Measurements from ENCODE around the gene MAGEB6. TPM values are rescaled to one million over a fixed set of nuclear protein-coding genes. Genes with fewer than 3 reads are reported as not detected.

MAGEB6 gene
- total and polyA plus RNA-seq, 10 donors = not detected

- intact Hi-C loops (cut with DNase I; ENCODE audit: low total_unique reads) = no loop called here
- DNase-seq = no peak
- Histone ChIP-seq H3K27me3 (replicated peaks in 1 of 7) (no peaks in the 10 kb centered on the region), H3K4me3 (no peak overlapping the region), H3K9me3 (no peaks in the 10 kb centered on the region), H3K36me3 (no peaks in the 10 kb centered on the region), H3K4me1 (no peaks in the 10 kb centered on the region), H3K27ac (no peak overlapping the region)
- WGBS, 5 donors = 42 to 71% (median 58%) methylated on average over 3 of the region's 3 CpGs
- TF ChIP-seq CTCF (IDR thresholded peaks at IDR 0.05 in 8 of 11, conservative IDR thresholded peaks at IDR 0.05 in 3 of 11) (no peak), POLR2A (IDR thresholded peaks at IDR 0.05) (no peak), POLR2AphosphoS5 (IDR thresholded peaks at IDR 0.05) (no peak)
Observed at GRCh38 chrX:26208012-26208411, 15.8 kb downstream of the MAGEB6 start.

- no peaks in the 10 kb centered on the region for H3K27me3 ChIP-seq (replicated peaks in 1 of 7)
- no peaks in the 10 kb centered on the region for H3K36me3 ChIP-seq
- DNase-seq = no peak
- no peaks in the 10 kb centered on the region for H3K4me1 ChIP-seq
- H3K9me3 ChIP-seq = no peaks in the 10 kb centered on the region
- no peak within 1 kb of the TSS for H3K27ac ChIP-seq
- H3K4me3 ChIP-seq = no peak within 1 kb of the TSS
- TF ChIP-seq CTCF (IDR thresholded peaks at IDR 0.05 in 8 of 11, conservative IDR thresholded peaks at IDR 0.05 in 3 of 11) = no peak
- TF ChIP-seq POLR2A (IDR thresholded peaks at IDR 0.05) = no peak
- TF ChIP-seq POLR2AphosphoS5 (IDR thresholded peaks at IDR 0.05) = no peak
- 36 to 76% (median 60%) methylated on average over 4 to 5 of the region's 5 CpGs for WGBS, 5 donors
- intact Hi-C loops (cut with DNase I; ENCODE audit: low total_unique reads) = no loop called here
Observed at GRCh38 chrX:26215869-26216268, 23.6 kb downstream of the MAGEB6 start, which contains the start of gene MAGEB5. TSS of gene MAGEB5 (plus strand) at chrX:26216169. CDS start at chrX:26217302, 1,133 bp downstream.

GRCh38 chrX:26219351-26219750, 27.1 kb downstream of the MAGEB6 start:
- 65 to 80% (median 74%) methylated on average over 4 to 7 of the region's 7 CpGs for WGBS, 5 donors
- DNase-seq = no peak
- Histone ChIP-seq H3K4me1 (no peaks in the 10 kb centered on the region), H3K4me3 (no peak overlapping the region), H3K27ac (no peak overlapping the region), H3K9me3 (no peaks in the 10 kb centered on the region), H3K36me3 (no peaks in the 10 kb centered on the region), H3K27me3 (replicated peaks in 1 of 7) (no peaks in the 10 kb centered on the region)
- intact Hi-C loops (cut with DNase I; ENCODE audit: low total_unique reads) = no loop called here
- TF ChIP-seq CTCF (IDR thresholded peaks at IDR 0.05 in 8 of 11, conservative IDR thresholded peaks at IDR 0.05 in 3 of 11) (no peak), POLR2AphosphoS5 (IDR thresholded peaks at IDR 0.05) (no peak), POLR2A (IDR thresholded peaks at IDR 0.05) (no peak)

GRCh38 chrX:26234177-26234576, 41.9 kb downstream of the MAGEB6 start:
- no peaks in the 10 kb centered on the region for H3K4me1 ChIP-seq
- intact Hi-C loops (cut with DNase I; ENCODE audit: low total_unique reads) = no loop called here
- no peak for DNase-seq

More at GRCh38 chrX:26234177-26234576, 41.9 kb downstream of the MAGEB6 start:
- Histone ChIP-seq H3K27me3 (replicated peaks in 1 of 7) (no peaks in the 10 kb centered on the region), H3K27ac (no peak overlapping the region), H3K9me3 (peaks cover 0 to 4% (median 0%) of the 10 kb centered on the region in 8 donors), H3K36me3 (no peaks in the 10 kb centered on the region), H3K4me3 (no peak overlapping the region)
- WGBS, 5 donors = 31 to 61% (median 51%) methylated on average over 1 of the region's 1 CpG
- TF ChIP-seq POLR2AphosphoS5 (IDR thresholded peaks at IDR 0.05) (no peak), CTCF (IDR thresholded peaks at IDR 0.05 in 8 of 11, conservative IDR thresholded peaks at IDR 0.05 in 3 of 11) (no peak), POLR2A (IDR thresholded peaks at IDR 0.05) (no peak)

Other genes starting within 250 kb of the MAGEB6 start
- not detected for gene MAGEB18, start 54.1 kb upstream of the MAGEB6 start, total RNA-seq
- gene MAGEB18, start 54.1 kb upstream of the MAGEB6 start, polyA plus RNA-seq = not detected
- not detected for gene MAGEB6B, start 31.8 kb upstream of the MAGEB6 start, total RNA-seq
- not detected for gene MAGEB6B, start 31.8 kb upstream of the MAGEB6 start, polyA plus RNA-seq
- not detected for gene MAGEB5, start 23.7 kb downstream of the MAGEB6 start, total RNA-seq
- not detected for gene MAGEB5, start 23.7 kb downstream of the MAGEB6 start, polyA plus RNA-seq